OCI-LY3 (cell line): Measurements from ENCODE around the gene GABRG3.

Experiments used
- H2AFZ ChIP-seq: fragments of 200-600, 300-600 bp; shearing (Covaris generic); 2 replicates; pipeline ENCODE4 v1.6.0; 2014; ENCODE audit warnings: antibody characterized with exemption, low read depth, low read length
- H3K27ac ChIP-seq: fragments of 200-600, 300-600 bp; sonication (generic); 2 replicates; pipeline ENCODE4 v1.5.1; 2014; ENCODE audit warnings: mild to moderate bottlenecking, low read length, moderate library complexity, mixed read lengths
- H3K27me3 ChIP-seq: fragments of 200-600, 300-600 bp; sonication (generic); 2 replicates; pipeline ENCODE4 v1.6.1; 2014; ENCODE audit warnings: low read depth, low read length, mixed read lengths
- H3K36me3 ChIP-seq: fragments of 200-600, 300-600 bp; sonication (generic); replicated peaks from 2 replicates; pipeline ENCODE3; 2014; ENCODE audit warnings: low read depth, low read length, mixed read lengths
- H3K4me1 ChIP-seq: fragments of 300-600, 200-600 bp; sonication (generic); 2 replicates; pipeline ENCODE4 v1.6.1; 2014; ENCODE audit warnings: low read length, mixed read lengths
- H3K4me2 ChIP-seq: fragments of 200-600, 300-600 bp; sonication (generic); 2 replicates; pipeline ENCODE4 v1.6.1; 2014; ENCODE audit warnings: low read length, mixed read lengths
- H3K4me3 ChIP-seq: fragments of 300-600, 200-600 bp; sonication (generic); 2 replicates; pipeline ENCODE4 v1.5.1; 2014; ENCODE audit warnings: antibody characterized with exemption, mild to moderate bottlenecking, low read length, moderate library complexity
- H3K79me2 ChIP-seq: fragments of 300-600, 200-600 bp; shearing (Covaris generic); 2 replicates; pipeline ENCODE4 v1.6.1; 2014; ENCODE audit warnings: mild to moderate bottlenecking, low read length, mixed read lengths
- H3K9ac ChIP-seq: fragments of 300-600, 200-600 bp; shearing (Covaris generic); 2 replicates; pipeline ENCODE4 v1.6.0; 2014; ENCODE audit warnings: mild to moderate bottlenecking, low read length, moderate library complexity
- H3K9me3 ChIP-seq: fragments of 200-600, 300-600 bp; shearing (Covaris generic); 2 replicates; pipeline ENCODE4 v1.6.1; 2014; ENCODE audit warnings: low read length, mixed read lengths; ENCODE audit not compliant: insufficient read depth
- H4K20me1 ChIP-seq: fragments of 200-600, 300-600 bp; sonication (generic); 2 replicates; pipeline ENCODE4 v1.6.1; 2016; ENCODE audit warnings: low read length, mixed read lengths; ENCODE audit not compliant: insufficient read depth
- EZH2phosphoT487 ChIP-seq: fragments of 200-600 bp; shearing (Covaris generic); IDR thresholded peaks from 2 replicates; pipeline ENCODE4 v1.6.1; 2018; ENCODE audit warnings: antibody characterized with exemption, mixed run types, low read depth
- TF ChIP-seq, protein P1 (sequence below): fragments of 200-600, 300-600 bp; sonication (generic); IDR thresholded peaks from 2 replicates; pipeline ENCODE4 v1.5.1; 2014; ENCODE audit warnings: antibody characterized with exemption, low read length, low read depth

The GABRG3 gene

DNA sequence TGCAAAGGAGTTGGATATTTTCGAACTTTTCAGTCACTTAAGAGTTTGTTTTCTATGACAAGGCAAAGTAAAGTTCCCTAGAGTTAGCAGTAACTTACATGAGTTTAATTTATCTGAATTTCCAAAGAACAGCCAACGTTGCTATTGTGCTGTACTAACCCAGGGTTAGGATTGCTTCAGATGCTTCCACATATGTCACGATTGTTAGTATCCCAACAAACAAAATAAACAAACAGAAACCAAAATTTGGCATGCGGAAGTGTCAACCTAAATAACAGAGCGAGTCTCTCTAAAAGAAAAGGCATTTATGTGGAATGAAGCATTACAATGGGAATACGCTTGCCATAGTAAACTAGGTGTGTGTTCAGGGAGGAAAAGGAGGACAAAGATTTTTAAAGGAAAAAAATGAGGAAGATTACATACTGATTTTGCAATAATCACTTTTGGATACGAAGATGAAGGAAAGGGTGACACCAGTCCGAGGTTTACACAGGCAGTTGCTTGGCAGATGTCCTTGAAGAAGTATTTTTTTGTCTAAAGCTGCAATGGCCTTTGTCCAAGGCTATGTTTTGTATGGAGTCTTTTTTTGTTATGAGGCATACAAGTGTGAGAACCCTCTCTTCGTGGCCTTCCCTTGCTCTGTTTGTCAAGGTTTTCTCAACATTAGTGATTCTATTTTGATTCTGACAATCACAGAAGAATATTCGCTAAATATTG lies 267.9 kb downstream of the GABRG3 start:
- Histone ChIP-seq H2AFZ (no peak overlapping the region), H3K9me3 (no peaks in the 10 kb centered on the region), H3K27me3 (no peaks in the 10 kb centered on the region), H3K4me1 (no peaks in the 10 kb centered on the region), H3K27ac (no peak overlapping the region), H4K20me1 (no peaks in the 10 kb centered on the region), H3K4me2 (no peak overlapping the region), H3K79me2 (no peaks in the 10 kb centered on the region), H3K4me3 (no peak overlapping the region), H3K9ac (no peak overlapping the region), H3K36me3 (no peaks in the 10 kb centered on the region)
- TF ChIP-seq, protein P1, sequence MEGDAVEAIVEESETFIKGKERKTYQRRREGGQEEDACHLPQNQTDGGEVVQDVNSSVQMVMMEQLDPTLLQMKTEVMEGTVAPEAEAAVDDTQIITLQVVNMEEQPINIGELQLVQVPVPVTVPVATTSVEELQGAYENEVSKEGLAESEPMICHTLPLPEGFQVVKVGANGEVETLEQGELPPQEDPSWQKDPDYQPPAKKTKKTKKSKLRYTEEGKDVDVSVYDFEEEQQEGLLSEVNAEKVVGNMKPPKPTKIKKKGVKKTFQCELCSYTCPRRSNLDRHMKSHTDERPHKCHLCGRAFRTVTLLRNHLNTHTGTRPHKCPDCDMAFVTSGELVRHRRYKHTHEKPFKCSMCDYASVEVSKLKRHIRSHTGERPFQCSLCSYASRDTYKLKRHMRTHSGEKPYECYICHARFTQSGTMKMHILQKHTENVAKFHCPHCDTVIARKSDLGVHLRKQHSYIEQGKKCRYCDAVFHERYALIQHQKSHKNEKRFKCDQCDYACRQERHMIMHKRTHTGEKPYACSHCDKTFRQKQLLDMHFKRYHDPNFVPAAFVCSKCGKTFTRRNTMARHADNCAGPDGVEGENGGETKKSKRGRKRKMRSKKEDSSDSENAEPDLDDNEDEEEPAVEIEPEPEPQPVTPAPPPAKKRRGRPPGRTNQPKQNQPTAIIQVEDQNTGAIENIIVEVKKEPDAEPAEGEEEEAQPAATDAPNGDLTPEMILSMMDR = no peak
- TF ChIP-seq EZH2phosphoT487 = no peak

DNA sequence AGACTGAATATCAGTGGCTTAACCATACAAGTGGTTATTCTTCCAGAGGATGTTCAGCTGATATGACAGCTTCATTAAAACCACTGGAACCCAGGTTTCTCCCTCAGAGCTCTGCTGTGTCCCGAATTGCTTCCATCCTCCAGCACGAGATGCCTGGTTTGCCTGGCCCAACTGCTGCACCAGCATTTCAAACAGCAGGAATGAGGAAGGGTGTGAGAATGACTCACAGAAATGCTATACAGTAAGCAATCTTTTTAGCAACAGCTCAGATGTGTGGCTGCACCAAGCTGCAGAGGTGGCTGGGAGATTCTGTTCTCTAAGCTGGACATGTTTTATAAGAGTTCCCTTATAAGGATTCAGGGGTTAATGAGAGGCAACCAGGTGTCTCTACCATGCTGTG lies 271.0 kb downstream of the GABRG3 start:
- Histone ChIP-seq H3K4me3 (no peak overlapping the region), H3K4me1 (no peaks in the 10 kb centered on the region), H4K20me1 (no peaks in the 10 kb centered on the region), H3K9ac (no peak overlapping the region), H3K9me3 (no peaks in the 10 kb centered on the region), H3K4me2 (no peak overlapping the region), H3K79me2 (no peaks in the 10 kb centered on the region), H3K36me3 (no peaks in the 10 kb centered on the region), H3K27ac (no peak overlapping the region), H2AFZ (no peak overlapping the region), H3K27me3 (no peaks in the 10 kb centered on the region)
- TF ChIP-seq, protein P1 = no peak

DNA sequence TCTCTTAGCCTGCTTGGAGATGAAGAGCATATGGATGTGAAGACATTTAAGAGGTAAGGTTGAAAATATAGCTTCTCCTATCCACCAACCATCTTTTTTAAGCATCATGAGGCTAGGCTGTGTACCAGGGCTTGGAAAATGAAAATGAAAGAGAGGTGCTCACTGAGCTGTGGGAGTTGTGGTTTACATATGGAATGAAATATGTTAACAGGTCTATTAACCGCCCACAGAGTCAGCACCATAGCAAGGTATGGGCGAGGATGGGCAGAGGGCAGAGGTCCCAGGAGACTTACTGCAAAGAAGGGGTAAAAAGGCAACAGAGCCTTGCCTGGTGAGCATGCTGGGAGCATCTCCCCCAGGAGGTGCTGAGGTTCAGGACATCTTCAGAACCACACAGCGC lies 273.1 kb downstream of the GABRG3 start:
- Histone ChIP-seq H3K9ac (no peak overlapping the region), H2AFZ (no peak overlapping the region), H3K36me3 (no peaks in the 10 kb centered on the region), H4K20me1 (no peaks in the 10 kb centered on the region), H3K9me3 (no peaks in the 10 kb centered on the region), H3K79me2 (no peaks in the 10 kb centered on the region), H3K4me1 (no peaks in the 10 kb centered on the region), H3K27me3 (no peaks in the 10 kb centered on the region), H3K4me3 (no peak overlapping the region), H3K4me2 (no peak overlapping the region), H3K27ac (no peak overlapping the region)
- TF ChIP-seq, protein P1 = no peak
- no peak for TF ChIP-seq EZH2phosphoT487

DNA sequence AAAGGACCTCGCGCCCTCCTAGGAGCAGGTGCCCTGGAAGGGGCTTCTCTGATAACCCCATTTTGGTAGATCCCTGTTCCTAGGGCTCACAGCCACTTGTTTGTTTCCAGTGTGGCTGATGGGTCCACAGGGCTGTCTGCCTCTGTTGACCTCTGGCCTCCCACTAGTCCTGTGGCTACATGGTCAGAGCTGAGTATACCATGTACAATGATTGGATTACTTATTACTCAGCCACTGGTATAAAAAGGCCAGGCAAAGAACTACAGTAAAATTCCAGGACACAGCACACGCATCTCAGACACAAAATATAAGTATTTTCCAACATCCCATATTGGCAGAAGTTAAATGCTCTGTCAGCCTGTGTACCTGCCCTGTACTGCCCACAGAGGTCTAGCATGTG lies 277.3 kb downstream of the GABRG3 start:
- Histone ChIP-seq H3K9ac (no peak overlapping the region), H3K9me3 (no peaks in the 10 kb centered on the region), H3K27me3 (no peaks in the 10 kb centered on the region), H3K4me2 (no peak overlapping the region), H3K36me3 (no peaks in the 10 kb centered on the region), H2AFZ (no peak overlapping the region), H3K4me1 (no peaks in the 10 kb centered on the region), H3K27ac (no peak overlapping the region), H4K20me1 (no peaks in the 10 kb centered on the region), H3K79me2 (no peaks in the 10 kb centered on the region), H3K4me3 (no peak overlapping the region)
- TF ChIP-seq, protein P1 = no peak
- no peak for TF ChIP-seq EZH2phosphoT487
